OCI-LY1 (cell line): ENCODE data around the gene TMEM139.

Experiments used
- H2AFZ ChIP-seq: fragments of 200-600 bp; sonication (generic), shearing (Covaris generic); 2 replicates; pipeline ENCODE4 v1.6.0; 2014; ENCODE audit warnings: antibody characterized with exemption, mild to moderate bottlenecking, low read length
- H3F3A ChIP-seq: fragments of 200-600 bp; sonication (generic), shearing (Covaris generic); 2 replicates; pipeline ENCODE4 v1.6.0; 2014; ENCODE audit warnings: mild to moderate bottlenecking, antibody characterized with exemption, low read length, moderate library complexity; ENCODE audit not compliant: insufficient read depth
- H3K27ac ChIP-seq: fragments of 200-600 bp; sonication (generic); 2 replicates; pipeline ENCODE4 v1.5.1; 2014; ENCODE audit warnings: low read length, mixed run types, mild to moderate bottlenecking, low read depth; ENCODE audit not compliant: poor library complexity, severe bottlenecking
- H3K27me3 ChIP-seq: fragments of 200-600 bp; sonication (generic); 2 replicates; pipeline ENCODE4 v1.6.0; 2014; ENCODE audit warnings: antibody characterized with exemption, mild to moderate bottlenecking, low read length, moderate library complexity; ENCODE audit not compliant: insufficient read depth
- H3K36me3 ChIP-seq: fragments of 200-600 bp; sonication (generic); 2 replicates; pipeline ENCODE4 v1.6.1; 2014; ENCODE audit warnings: mild to moderate bottlenecking, antibody characterized with exemption, low read length, moderate library complexity, mixed read lengths; ENCODE audit not compliant: insufficient read depth
- H3K4me1 ChIP-seq: fragments of 200-600 bp; sonication (generic); 2 replicates; pipeline ENCODE4 v1.5.1; 2014; ENCODE audit warnings: mild to moderate bottlenecking, low read length, moderate library complexity; ENCODE audit not compliant: insufficient read depth, severe bottlenecking
- H3K4me2 ChIP-seq: fragments of 200-600 bp; sonication (generic), shearing (Covaris generic); 2 replicates; pipeline ENCODE4 v1.6.1; 2014; ENCODE audit warnings: low read length
- H3K4me3 ChIP-seq: fragments of 200-600 bp; sonication (generic); 2 replicates; pipeline ENCODE4 v1.5.1; 2014; ENCODE audit warnings: low read length, low read depth, mild to moderate bottlenecking, mixed read lengths; ENCODE audit not compliant: poor library complexity, severe bottlenecking
- H3K79me2 ChIP-seq: fragments of 200-600 bp; shearing (Covaris generic); 2 replicates; pipeline ENCODE4 v1.6.1; 2016; ENCODE audit warnings: mixed run types, low read length, mixed read lengths; ENCODE audit not compliant: insufficient read depth
- H3K9ac ChIP-seq: fragments of 200-600 bp; sonication (generic), shearing (Covaris generic); 2 replicates; pipeline ENCODE4 v1.6.1; 2014; ENCODE audit warnings: mild to moderate bottlenecking, low read length, mixed read lengths
- H3K9me2 ChIP-seq: fragments of 200-600 bp; sonication (generic), shearing (Covaris generic); 2 replicates; pipeline ENCODE4 v1.6.1; 2014; ENCODE audit warnings: low read depth, mild to moderate bottlenecking, low read length, mixed read lengths
- H3K9me3 ChIP-seq: fragments of 200-600 bp; shearing (Covaris generic); 2 replicates; pipeline ENCODE4 v1.6.1; 2014; ENCODE audit warnings: low read length, mixed read lengths
- H4K20me1 ChIP-seq: fragments of 200-600 bp; sonication (generic), shearing (Covaris generic); 2 replicates; pipeline ENCODE4 v1.6.0; 2016; ENCODE audit warnings: mild to moderate bottlenecking, low read length; ENCODE audit not compliant: insufficient read depth
- EZH2 ChIP-seq: fragments of 200-600 bp; sonication (generic), shearing (Covaris generic); IDR thresholded peaks from 2 replicates; pipeline ENCODE4 v1.8.0; 2017; ENCODE audit warnings: borderline replicate concordance, mixed run types, mild to moderate bottlenecking, antibody characterized with exemption, low read length, moderate library complexity, mixed read lengths
- TF ChIP-seq, protein P1 (sequence below): fragments of 200-600 bp; sonication (generic), shearing (Covaris generic); IDR thresholded peaks from 2 replicates; pipeline ENCODE4 v1.5.1; 2017; ENCODE audit warnings: mild to moderate bottlenecking, antibody characterized with exemption, low read length, moderate library complexity, mixed read lengths

The TMEM139 gene

DNA sequence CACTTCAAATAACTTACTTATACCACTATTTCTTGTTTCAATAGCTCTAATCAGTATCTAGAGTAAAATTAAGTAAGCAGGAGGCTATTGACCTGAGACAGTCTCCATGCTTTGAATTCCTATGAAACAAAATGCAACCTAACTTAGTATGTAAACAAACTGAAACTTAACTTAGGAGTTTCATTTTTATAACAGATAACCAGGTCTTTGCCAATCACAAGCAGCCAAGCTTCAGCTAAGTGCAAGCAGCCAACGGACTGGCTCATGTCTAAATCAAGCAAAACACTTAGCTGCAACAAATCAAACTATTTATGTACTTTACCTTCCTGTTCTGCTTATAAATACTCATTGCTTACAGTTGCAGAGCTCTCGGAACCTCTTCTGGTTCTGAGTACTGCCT, 25.9 kb upstream of the TMEM139 start:
- H3F3A ChIP-seq = no peaks in the 10 kb centered on the region
- H3K4me2 ChIP-seq = no peak overlapping the region
- no peaks in the 10 kb centered on the region for H3K27me3 ChIP-seq
- no peak overlapping the region for H2AFZ ChIP-seq
- no peaks in the 10 kb centered on the region for H3K9me3 ChIP-seq
- no peaks in the 10 kb centered on the region for H3K79me2 ChIP-seq
- H3K4me3 ChIP-seq = no peak overlapping the region
- H3K4me1 ChIP-seq = peaks cover 4% of the 10 kb centered on the region
- H3K36me3 ChIP-seq = no peaks in the 10 kb centered on the region
- TF ChIP-seq, protein P1, sequence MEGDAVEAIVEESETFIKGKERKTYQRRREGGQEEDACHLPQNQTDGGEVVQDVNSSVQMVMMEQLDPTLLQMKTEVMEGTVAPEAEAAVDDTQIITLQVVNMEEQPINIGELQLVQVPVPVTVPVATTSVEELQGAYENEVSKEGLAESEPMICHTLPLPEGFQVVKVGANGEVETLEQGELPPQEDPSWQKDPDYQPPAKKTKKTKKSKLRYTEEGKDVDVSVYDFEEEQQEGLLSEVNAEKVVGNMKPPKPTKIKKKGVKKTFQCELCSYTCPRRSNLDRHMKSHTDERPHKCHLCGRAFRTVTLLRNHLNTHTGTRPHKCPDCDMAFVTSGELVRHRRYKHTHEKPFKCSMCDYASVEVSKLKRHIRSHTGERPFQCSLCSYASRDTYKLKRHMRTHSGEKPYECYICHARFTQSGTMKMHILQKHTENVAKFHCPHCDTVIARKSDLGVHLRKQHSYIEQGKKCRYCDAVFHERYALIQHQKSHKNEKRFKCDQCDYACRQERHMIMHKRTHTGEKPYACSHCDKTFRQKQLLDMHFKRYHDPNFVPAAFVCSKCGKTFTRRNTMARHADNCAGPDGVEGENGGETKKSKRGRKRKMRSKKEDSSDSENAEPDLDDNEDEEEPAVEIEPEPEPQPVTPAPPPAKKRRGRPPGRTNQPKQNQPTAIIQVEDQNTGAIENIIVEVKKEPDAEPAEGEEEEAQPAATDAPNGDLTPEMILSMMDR = no peak
- TF ChIP-seq EZH2 = no peak
- H3K27ac ChIP-seq = no peak overlapping the region
- no peak overlapping the region for H3K9ac ChIP-seq
- H3K9me2 ChIP-seq = no peaks in the 10 kb centered on the region
- no peaks in the 10 kb centered on the region for H4K20me1 ChIP-seq

DNA sequence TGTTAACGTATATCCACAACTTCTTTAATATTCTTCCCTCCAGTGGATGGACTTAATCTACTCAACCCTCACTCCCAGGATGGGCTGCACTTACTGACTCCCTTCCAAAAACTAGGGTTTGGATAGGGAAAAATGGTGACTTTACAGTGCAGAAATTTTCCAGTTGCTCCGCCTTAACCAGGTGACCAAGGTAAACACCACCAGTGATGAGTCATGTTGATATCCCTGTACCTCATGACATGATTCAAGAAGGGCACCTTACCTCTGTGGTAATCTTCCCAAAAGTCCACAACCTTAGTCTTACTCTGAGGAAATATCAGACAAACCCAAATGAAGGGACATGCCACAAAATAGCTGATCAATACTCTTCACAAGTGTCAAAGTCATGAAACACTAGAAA, 25.0 kb upstream of the TMEM139 start:
- Histone ChIP-seq H3K9ac (no peak overlapping the region), H3K9me2 (no peaks in the 10 kb centered on the region), H3K4me3 (no peak overlapping the region), H3F3A (no peaks in the 10 kb centered on the region), H4K20me1 (no peaks in the 10 kb centered on the region), H3K27me3 (no peaks in the 10 kb centered on the region), H3K4me2 (no peak overlapping the region), H3K9me3 (no peaks in the 10 kb centered on the region), H3K79me2 (no peaks in the 10 kb centered on the region), H2AFZ (no peak overlapping the region), H3K36me3 (no peaks in the 10 kb centered on the region; the same call in 1 of the 2 replicates), H3K27ac (no peak overlapping the region), H3K4me1 (peaks cover 14% of the 10 kb centered on the region)
- TF ChIP-seq, protein P1 = no peak
- no peak for TF ChIP-seq EZH2

DNA sequence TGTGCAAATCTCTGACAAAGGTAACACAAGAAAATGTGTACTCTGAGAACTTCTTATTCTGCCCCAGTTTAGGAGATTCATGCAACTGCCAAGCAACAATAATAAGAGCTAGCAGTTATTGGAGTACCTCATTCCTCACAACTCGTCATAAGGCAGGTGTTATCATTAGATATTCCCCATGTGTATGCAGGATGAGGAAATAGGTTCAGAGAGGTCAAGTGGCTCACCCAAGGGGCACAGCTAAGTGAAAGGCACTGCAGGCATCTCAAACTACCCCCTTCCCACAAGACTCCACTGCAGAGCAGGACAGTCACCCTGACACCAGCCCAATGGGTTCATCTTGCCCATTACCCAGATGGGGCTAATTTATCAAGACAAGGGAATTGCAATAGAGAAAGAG, 22.9 kb upstream of the TMEM139 start:
- H3K9ac ChIP-seq = no peak overlapping the region
- no peaks in the 10 kb centered on the region for H3K79me2 ChIP-seq
- H3F3A ChIP-seq = no peaks in the 10 kb centered on the region
- no peaks in the 10 kb centered on the region for H4K20me1 ChIP-seq
- no peak overlapping the region for H3K4me3 ChIP-seq
- no peak overlapping the region for H2AFZ ChIP-seq
- H3K9me3 ChIP-seq = no peaks in the 10 kb centered on the region
- H3K9me2 ChIP-seq = no peaks in the 10 kb centered on the region
- peaks cover 17% of the 10 kb centered on the region; the same call in 1 of the 2 replicates for H3K36me3 ChIP-seq
- H3K4me1 ChIP-seq = peaks cover 16% of the 10 kb centered on the region
- H3K4me2 ChIP-seq = no peak overlapping the region
- H3K27me3 ChIP-seq = no peaks in the 10 kb centered on the region
- no peak for TF ChIP-seq EZH2
- TF ChIP-seq, protein P1 = no peak
- H3K27ac ChIP-seq = no peak overlapping the region
